GM19193 (cell line): ENCODE measurements around the gene CHD5.
A peak's percentile ranks its signal among the peaks of the same experiment; 100 is the strongest.

Experiments used
- POLR2A ChIP-seq: IDR thresholded peaks from 4 replicates; pipeline ENCODE4 v1.6.1; 2011; ENCODE audit not compliant: insufficient read depth, insufficient read length; ENCODE audit errors: extremely low read depth

The CHD5 gene

GRCh38 chr1:6092211-6092610, 87.9 kb downstream of the CHD5 start:
- TF ChIP-seq POLR2A: no peak

- no peak for TF ChIP-seq POLR2A
Measured at GRCh38 chr1:6091823-6092109, 88.4 kb downstream of the CHD5 start.

- TF ChIP-seq POLR2A: no peak
Measured at GRCh38 chr1:6090996-6091822, 88.9 kb downstream of the CHD5 start.

GRCh38 chr1:6090288-6090687, 89.8 kb downstream of the CHD5 start:
- TF ChIP-seq POLR2A: no peak

- TF ChIP-seq POLR2A: no peak
Measured at GRCh38 chr1:6088956-6089355, 91.2 kb downstream of the CHD5 start.

- TF ChIP-seq POLR2A: no peak
Measured at GRCh38 chr1:6087958-6088357, 92.2 kb downstream of the CHD5 start.

GRCh38 chr1:6087377-6087772, 92.7 kb downstream of the CHD5 start:
- no peak for TF ChIP-seq POLR2A

- TF ChIP-seq POLR2A: no peak
Measured at GRCh38 chr1:6086762-6087376, 93.3 kb downstream of the CHD5 start.

- peak; percentile 19 for TF ChIP-seq POLR2A
Measured at GRCh38 chr1:6086358-6086757, 93.8 kb downstream of the CHD5 start.

- no peak for TF ChIP-seq POLR2A
Measured at GRCh38 chr1:6085666-6086065, 94.5 kb downstream of the CHD5 start.

- TF ChIP-seq POLR2A: no peak
Measured at GRCh38 chr1:6084781-6085495, 95.2 kb downstream of the CHD5 start.

GRCh38 chr1:6083801-6084446, 96.2 kb downstream of the CHD5 start:
- no peak for TF ChIP-seq POLR2A

- no peak for TF ChIP-seq POLR2A
Measured at GRCh38 chr1:6083385-6083784, 96.7 kb downstream of the CHD5 start.

- TF ChIP-seq POLR2A: no peak
Measured at GRCh38 chr1:6082430-6082971, 97.6 kb downstream of the CHD5 start.

GRCh38 chr1:6081901-6082300, 98.2 kb downstream of the CHD5 start:
- no peak for TF ChIP-seq POLR2A
